HG03378 (cell line): ENCODE results near the gene DAAM2.

Experiments
- ATAC-seq: cut with Tn5 transposase; IDR thresholded peaks from one replicate; pipeline ENCODE4 v1.9.1; 2021; ENCODE audit warnings: mild to moderate bottlenecking, moderate library complexity; ENCODE audit not compliant: unreplicated experiment

Gene DAAM2

GRCh38 chr6:39925191-39925930 lies 133.2 kb downstream of the DAAM2 start:
- no peak for ATAC-seq

- ATAC-seq, result no peak
These were observed 133.7 kb downstream of the DAAM2 start for GRCh38 chr6:39925931-39926290.

GRCh38 chr6:39926668-39927067 lies 134.5 kb downstream of the DAAM2 start:
- ATAC-seq, result no peak

- no peak for ATAC-seq
These were observed 135.0 kb downstream of the DAAM2 start for GRCh38 chr6:39927159-39927558.

- no peak for ATAC-seq
These were observed 137.0 kb downstream of the DAAM2 start for GRCh38 chr6:39929039-39929732.

GRCh38 chr6:39929733-39930461 lies 137.7 kb downstream of the DAAM2 start:
- no peak for ATAC-seq

GRCh38 chr6:39930540-39930939 lies 138.4 kb downstream of the DAAM2 start:
- ATAC-seq, result no peak

GRCh38 chr6:39931607-39932006 lies 139.4 kb downstream of the DAAM2 start:
- no peak for ATAC-seq

GRCh38 chr6:39932386-39932910 lies 140.3 kb downstream of the DAAM2 start:
- no peak for ATAC-seq

GRCh38 chr6:39933669-39934130 lies 141.5 kb downstream of the DAAM2 start:
- ATAC-seq, result no peak

- ATAC-seq, result no peak
These were observed 142.1 kb downstream of the DAAM2 start, which contains the start of gene MOCS1 for GRCh38 chr6:39934131-39934757. Gene MOCS1 (minus strand): TSS chr6:39934462. CDS start chr6:39934417, 45 bp downstream.

- no peak for ATAC-seq
These were observed 143.1 kb downstream of the DAAM2 start for GRCh38 chr6:39935241-39935640.

GRCh38 chr6:39936857-39937256 lies 144.7 kb downstream of the DAAM2 start:
- no peak for ATAC-seq

GRCh38 chr6:39937686-39938333 lies 145.6 kb downstream of the DAAM2 start:
- no peak for ATAC-seq

GRCh38 chr6:39938773-39939654 lies 146.8 kb downstream of the DAAM2 start:
- no peak for ATAC-seq

- ATAC-seq, result no peak
These were observed 149.0 kb downstream of the DAAM2 start for GRCh38 chr6:39941138-39941537.

GRCh38 chr6:39941820-39942219 lies 149.6 kb downstream of the DAAM2 start:
- no peak for ATAC-seq

- no peak for ATAC-seq
These were observed 150.9 kb downstream of the DAAM2 start for GRCh38 chr6:39942903-39943580.

GRCh38 chr6:39945626-39946025 lies 153.4 kb downstream of the DAAM2 start:
- no peak for ATAC-seq
